ENCODE measurements around the gene SALL4.
"Not testable (repeated sequence)": the region's sequence is repeated elsewhere in the genome, so short reads cannot be mapped to it uniquely, and the experiment has no call there.

DNA sequence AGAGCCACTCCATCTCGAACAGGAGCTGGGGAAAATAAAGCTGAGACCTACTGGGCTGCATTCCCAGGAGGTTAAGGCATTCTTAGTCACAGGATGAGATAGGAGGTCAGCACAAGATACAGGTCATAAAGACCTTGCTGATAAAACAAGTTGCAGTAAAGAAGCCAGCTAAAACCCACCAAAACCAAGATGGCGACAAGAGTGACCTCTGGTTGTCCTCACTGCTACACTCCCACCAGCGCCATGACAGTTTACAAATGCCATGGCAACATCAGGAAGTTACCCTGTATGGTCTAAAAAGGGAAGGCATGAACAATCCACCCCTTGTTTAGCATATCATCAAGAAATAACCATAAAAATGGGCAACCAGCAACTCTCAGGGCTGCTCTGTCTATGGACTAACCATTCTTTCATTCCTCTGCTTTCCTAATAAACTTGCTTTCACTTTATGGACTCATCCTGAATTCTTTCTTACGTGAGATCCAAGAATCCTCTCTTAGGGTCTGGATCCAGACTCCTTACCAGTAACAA, 24.0 kb downstream of the SALL4 start:
- TF ChIP-seq POLR2A (IDR thresholded peaks at IDR 0.05) = not testable (repeated sequence)
- TF ChIP-seq, protein P1, sequence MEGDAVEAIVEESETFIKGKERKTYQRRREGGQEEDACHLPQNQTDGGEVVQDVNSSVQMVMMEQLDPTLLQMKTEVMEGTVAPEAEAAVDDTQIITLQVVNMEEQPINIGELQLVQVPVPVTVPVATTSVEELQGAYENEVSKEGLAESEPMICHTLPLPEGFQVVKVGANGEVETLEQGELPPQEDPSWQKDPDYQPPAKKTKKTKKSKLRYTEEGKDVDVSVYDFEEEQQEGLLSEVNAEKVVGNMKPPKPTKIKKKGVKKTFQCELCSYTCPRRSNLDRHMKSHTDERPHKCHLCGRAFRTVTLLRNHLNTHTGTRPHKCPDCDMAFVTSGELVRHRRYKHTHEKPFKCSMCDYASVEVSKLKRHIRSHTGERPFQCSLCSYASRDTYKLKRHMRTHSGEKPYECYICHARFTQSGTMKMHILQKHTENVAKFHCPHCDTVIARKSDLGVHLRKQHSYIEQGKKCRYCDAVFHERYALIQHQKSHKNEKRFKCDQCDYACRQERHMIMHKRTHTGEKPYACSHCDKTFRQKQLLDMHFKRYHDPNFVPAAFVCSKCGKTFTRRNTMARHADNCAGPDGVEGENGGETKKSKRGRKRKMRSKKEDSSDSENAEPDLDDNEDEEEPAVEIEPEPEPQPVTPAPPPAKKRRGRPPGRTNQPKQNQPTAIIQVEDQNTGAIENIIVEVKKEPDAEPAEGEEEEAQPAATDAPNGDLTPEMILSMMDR (IDR thresholded peaks at IDR 0.05) = not testable (repeated sequence)
